NCI-H2107 (cell line): ENCODE results near the gene GNAS-AS1.

ENCODE experiments used
- DNase-seq: peaks from one replicate; lab custom pipeline; 2025; lab: John Stamatoyannopoulos, UW

Gene GNAS-AS1

GRCh38 chr20:58850693-58851174 is at the start of gene GNAS-AS1:
Gene GNAS-AS1, minus strand, starts transcription at chr20:58850902.
- DNase-seq: no peak

- no peak for DNase-seq
These were observed 49.7 kb upstream of the GNAS-AS1 start for GRCh38 chr20:58900397-58900796.

GRCh38 chr20:58899512-58899911 is 48.8 kb upstream of the GNAS-AS1 start:
- DNase-seq: no peak

GRCh38 chr20:58898629-58899408 is 48.1 kb upstream of the GNAS-AS1 start:
- no peak for DNase-seq

- DNase-seq: no peak
These were observed 46.8 kb upstream of the GNAS-AS1 start for GRCh38 chr20:58897488-58897887.

GRCh38 chr20:58896820-58897219 is 46.1 kb upstream of the GNAS-AS1 start:
- no peak for DNase-seq

GRCh38 chr20:58895448-58896180 is 44.9 kb upstream of the GNAS-AS1 start:
- DNase-seq: no peak

- DNase-seq: no peak
These were observed 44.1 kb upstream of the GNAS-AS1 start for GRCh38 chr20:58894652-58895447.

- DNase-seq: no peak
These were observed 42.8 kb upstream of the GNAS-AS1 start for GRCh38 chr20:58893355-58894120.

GRCh38 chr20:58892932-58893224 is 42.2 kb upstream of the GNAS-AS1 start:
- DNase-seq: no peak

- peak; percentile 57 for DNase-seq
These were observed 41.6 kb upstream of the GNAS-AS1 start for GRCh38 chr20:58892141-58892931.

- no peak for DNase-seq
These were observed 41.0 kb upstream of the GNAS-AS1 start for GRCh38 chr20:58891718-58892140.

- DNase-seq: peak; percentile 55
These were observed 40.5 kb upstream of the GNAS-AS1 start for GRCh38 chr20:58891086-58891717.

- DNase-seq: no peak
These were observed 39.9 kb upstream of the GNAS-AS1 start for GRCh38 chr20:58890518-58891085.

- no peak for DNase-seq
These were observed 39.3 kb upstream of the GNAS-AS1 start for GRCh38 chr20:58889798-58890517.

GRCh38 chr20:58889334-58889760 is 38.6 kb upstream of the GNAS-AS1 start:
- no peak for DNase-seq

- no peak for DNase-seq
These were observed 38.0 kb upstream of the GNAS-AS1 start for GRCh38 chr20:58888521-58889333.

- no peak for DNase-seq
These were observed 37.4 kb upstream of the GNAS-AS1 start for GRCh38 chr20:58888103-58888502.

GRCh38 chr20:58886546-58886945 is 35.8 kb upstream of the GNAS-AS1 start:
- no peak for DNase-seq
